HPDE6-E6E7 (cell line): Measurements from ENCODE around the gene AP1B1.

Source experiments
- DNase-seq: peaks from one replicate; pipeline ENCODE4 v3.0.0; 2011; ENCODE audit warnings: missing footprints; ENCODE audit errors: extremely low spot score

AP1B1 gene

GRCh38 chr22:29331658-29332300, 56.6 kb downstream of the AP1B1 start:
- DNase-seq = no peak

GRCh38 chr22:29331213-29331612, 57.2 kb downstream of the AP1B1 start:
- DNase-seq = no peak

- no peak for DNase-seq
These were observed 57.6 kb downstream of the AP1B1 start for GRCh38 chr22:29330753-29331152.

GRCh38 chr22:29330291-29330690, 58.1 kb downstream of the AP1B1 start:
- DNase-seq = no peak

GRCh38 chr22:29329581-29329980, 58.8 kb downstream of the AP1B1 start:
- no peak for DNase-seq

GRCh38 chr22:29328566-29329500, 59.5 kb downstream of the AP1B1 start:
- no peak for DNase-seq

- no peak for DNase-seq
These were observed 60.3 kb downstream of the AP1B1 start for GRCh38 chr22:29328055-29328454.

- DNase-seq = no peak
These were observed 61.1 kb downstream of the AP1B1 start for GRCh38 chr22:29327089-29327764.

GRCh38 chr22:29326481-29326880, 61.9 kb downstream of the AP1B1 start:
- no peak for DNase-seq

GRCh38 chr22:29325785-29326315, 62.5 kb downstream of the AP1B1 start:
- no peak for DNase-seq

- DNase-seq = no peak
These were observed 63.0 kb downstream of the AP1B1 start for GRCh38 chr22:29325356-29325755.

- DNase-seq = no peak
These were observed 64.7 kb downstream of the AP1B1 start for GRCh38 chr22:29323641-29324040.

GRCh38 chr22:29320546-29320945, 67.8 kb downstream of the AP1B1 start:
- no peak for DNase-seq

GRCh38 chr22:29319072-29319471, 69.3 kb downstream of the AP1B1 start:
- DNase-seq = no peak

GRCh38 chr22:29317827-29318454, 70.4 kb downstream of the AP1B1 start:
- DNase-seq = no peak

- DNase-seq = no peak
These were observed 72.1 kb downstream of the AP1B1 start for GRCh38 chr22:29316141-29316828.

- no peak for DNase-seq
These were observed 72.9 kb downstream of the AP1B1 start, which contains the start of gene RASL10A for GRCh38 chr22:29315286-29316140. TSS of gene RASL10A (minus strand) at chr22:29315697. CDS start at chr22:29315246, 451 bp downstream.

- no peak for DNase-seq
These were observed 73.7 kb downstream of the AP1B1 start for GRCh38 chr22:29314537-29315285.
